NOMO-1 (cell line): ENCODE data around the gene ZBTB45.
A peak's percentile ranks its signal among the peaks of the same experiment; 100 is the strongest.
"Not testable (repeated sequence)": the region's sequence is repeated elsewhere in the genome, so short reads cannot be mapped to it uniquely, and the experiment has no call there.

Experiments used
- DNase-seq, 2 experiments: peaks; one replicate each; lab custom pipeline; 2025; ENCODE audit not compliant: unreplicated experiment in 2 of 2; lab: John Stamatoyannopoulos, UW

Gene ZBTB45

DNA sequence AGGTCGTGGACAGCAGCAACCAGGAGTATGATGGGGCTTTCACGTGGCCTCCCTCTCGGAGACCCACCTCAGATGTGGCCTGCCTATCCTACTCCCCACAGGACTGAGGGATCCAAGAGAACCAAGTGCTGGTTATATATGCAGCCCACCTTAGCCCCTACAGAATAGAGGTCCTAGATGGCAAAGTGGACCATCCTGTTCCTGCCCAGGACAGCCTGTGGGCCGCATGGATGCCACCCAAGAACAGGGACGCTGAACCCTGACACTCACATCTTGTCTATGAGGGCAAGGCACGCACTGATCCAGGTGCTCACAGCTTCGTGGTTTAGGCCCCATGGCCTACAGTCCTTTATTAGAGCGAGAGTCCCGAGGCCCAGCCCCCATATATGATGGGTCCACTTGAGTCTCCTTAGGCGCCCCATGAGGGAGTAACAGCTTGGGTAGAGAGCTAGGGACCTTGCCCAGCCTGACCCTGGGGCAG is 6.4 kb downstream of the ZBTB45 start:
- DNase-seq, result no peak

DNA sequence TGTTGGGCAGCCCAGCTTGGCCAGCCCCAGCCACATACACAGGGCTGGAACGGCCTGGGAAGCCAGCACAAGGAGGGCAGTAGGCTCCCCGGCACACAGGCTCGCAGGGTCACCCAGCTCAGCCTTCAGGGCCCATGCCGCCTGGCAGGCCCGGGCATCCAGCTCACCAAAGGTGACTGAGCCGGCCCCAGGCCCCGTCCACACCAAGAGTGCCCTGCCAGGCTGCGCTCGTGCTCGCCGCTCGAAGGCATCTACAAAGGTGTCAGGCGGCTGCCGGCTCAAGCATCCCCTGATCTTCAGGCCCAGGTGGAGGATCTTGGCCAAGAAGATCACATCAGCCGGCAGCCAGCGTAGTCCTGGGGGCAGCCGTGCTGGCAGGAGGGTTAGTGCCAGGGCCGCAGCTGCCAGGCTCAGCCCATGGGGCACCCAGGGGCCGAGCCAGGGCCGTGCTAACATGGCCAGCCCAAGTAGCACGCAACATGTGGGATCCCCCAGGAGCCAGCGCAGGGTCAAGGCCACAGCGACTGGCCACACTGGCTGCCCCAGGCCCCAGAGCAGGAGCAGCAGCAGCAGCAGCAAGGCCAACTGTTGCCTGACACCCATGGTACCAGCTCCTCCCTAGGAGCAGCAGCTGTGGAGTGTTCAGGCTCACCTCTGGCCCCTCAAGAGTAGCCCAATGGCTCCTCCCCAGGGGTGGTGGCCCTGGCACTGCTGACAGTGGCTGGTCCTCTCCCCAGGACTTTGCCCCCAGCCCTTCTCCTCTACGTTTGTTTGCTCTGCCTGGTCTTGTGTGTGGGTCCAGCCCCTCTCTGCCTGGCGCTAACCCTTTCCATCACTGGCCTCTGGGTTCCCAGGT is 8.0 kb downstream of the ZBTB45 start, which contains the start of gene SLC27A5:
SLC27A5 (minus strand) TSS at position 640 of the 856 bp plus-strand sequence; CDS start at position 603, 37 bp downstream.
- DNase-seq, result no peak

DNA sequence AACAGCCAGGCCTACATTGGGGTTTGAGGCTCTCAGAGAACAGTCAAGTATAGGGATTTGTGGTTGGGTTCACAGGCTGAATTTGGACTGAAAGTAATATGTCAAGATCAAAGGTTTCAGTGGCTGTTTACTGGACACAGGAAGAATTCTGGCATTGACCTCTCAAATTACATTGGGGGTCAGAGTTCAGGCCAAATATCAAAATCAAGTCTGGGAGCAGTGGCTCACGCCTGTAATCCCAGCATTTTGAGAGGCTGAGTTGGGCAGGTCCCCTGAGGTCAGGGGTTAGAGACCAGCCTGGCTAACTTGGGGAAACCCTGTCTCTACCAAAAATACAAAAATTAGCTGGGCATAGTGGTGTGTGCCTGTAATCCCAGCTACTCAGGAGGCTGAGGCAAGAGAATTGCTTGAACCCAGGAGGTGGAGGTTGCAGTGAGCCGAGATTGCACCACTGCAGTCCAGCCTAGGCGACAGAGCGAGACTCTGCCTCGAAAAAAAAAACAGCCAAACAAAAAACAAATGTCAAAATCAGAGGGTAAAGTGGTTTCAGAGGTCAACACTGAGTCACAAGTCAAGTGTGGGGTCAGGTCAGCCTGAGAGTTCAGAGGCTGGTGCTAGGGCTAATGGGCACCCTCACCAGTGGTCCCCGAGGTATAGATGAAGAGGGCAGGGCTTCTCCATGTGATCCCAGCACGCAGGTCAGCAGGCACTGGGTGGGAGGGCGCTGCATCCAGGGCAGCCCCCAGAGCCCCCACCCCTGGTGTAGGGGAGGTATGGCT is 9.3 kb downstream of the ZBTB45 start:
- DNase-seq, result no peak

DNA sequence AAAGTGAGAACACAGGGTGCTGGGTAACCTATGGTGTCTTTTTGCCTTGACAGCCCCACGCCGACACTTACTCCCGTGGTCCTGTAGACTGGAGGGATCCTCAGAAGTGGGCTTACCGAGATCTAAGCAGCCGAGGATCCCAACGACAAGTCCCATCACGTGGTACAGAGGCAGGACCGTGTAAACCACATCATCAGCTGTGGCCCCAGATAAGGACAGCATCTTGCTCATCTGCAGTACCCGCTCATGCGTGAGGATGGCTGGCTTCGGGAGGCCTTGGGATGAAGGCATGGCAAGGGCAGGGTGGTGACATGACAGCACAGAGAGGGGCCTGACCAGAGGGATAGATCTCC is 9.9 kb downstream of the ZBTB45 start:
- no peak for DNase-seq

DNA sequence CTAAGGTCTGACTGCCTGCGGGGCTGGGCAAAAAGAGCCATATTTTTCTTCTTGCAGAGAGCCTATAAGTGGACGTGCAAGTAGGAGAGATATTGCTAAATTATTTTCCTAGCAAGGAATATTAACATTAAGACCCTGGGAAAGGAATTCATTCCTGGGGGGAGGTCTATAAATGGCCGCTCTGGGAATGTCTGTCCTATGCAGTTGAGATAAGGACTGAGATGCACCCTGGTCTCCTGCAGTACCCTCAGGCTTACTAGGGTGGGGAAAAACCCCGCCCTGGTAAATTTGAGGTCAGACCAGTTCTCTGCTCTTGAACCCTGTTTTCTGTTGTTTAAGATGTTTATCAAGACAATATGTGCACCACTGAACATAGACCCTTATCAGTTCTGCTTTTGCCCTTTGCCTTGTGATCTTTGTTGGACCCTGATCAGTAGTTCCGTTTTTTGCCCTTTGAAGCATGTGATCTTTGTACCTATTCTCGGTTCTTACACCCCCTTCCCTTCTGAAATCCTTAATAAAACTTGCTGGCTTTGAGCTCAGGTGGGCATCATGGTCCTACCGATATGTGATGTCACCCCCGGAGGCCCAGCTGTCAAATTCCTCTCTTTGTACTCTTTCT is 11.9 kb downstream of the ZBTB45 start:
- DNase-seq, result not testable (repeated sequence)

DNA sequence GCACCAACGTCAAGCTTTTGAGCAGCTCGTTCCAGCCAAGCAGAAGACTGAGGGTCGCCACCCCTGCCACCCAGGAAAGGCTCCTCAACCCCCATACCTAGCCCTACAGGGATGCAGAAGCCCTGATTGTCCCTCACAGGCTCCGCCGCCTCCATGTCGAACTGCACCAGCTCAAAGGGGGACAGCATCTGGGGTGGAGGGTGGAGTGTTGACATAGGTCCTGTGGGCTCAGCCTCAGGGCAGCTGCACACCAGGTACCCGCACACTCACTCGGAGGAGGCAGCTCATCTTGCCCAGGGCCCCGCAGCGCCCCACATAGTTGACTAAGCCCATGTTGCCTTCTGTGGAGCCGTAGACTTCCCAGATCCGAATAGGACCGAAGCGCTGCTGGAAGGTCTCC is 19.4 kb downstream of the ZBTB45 start:
- no peak for DNase-seq

DNA sequence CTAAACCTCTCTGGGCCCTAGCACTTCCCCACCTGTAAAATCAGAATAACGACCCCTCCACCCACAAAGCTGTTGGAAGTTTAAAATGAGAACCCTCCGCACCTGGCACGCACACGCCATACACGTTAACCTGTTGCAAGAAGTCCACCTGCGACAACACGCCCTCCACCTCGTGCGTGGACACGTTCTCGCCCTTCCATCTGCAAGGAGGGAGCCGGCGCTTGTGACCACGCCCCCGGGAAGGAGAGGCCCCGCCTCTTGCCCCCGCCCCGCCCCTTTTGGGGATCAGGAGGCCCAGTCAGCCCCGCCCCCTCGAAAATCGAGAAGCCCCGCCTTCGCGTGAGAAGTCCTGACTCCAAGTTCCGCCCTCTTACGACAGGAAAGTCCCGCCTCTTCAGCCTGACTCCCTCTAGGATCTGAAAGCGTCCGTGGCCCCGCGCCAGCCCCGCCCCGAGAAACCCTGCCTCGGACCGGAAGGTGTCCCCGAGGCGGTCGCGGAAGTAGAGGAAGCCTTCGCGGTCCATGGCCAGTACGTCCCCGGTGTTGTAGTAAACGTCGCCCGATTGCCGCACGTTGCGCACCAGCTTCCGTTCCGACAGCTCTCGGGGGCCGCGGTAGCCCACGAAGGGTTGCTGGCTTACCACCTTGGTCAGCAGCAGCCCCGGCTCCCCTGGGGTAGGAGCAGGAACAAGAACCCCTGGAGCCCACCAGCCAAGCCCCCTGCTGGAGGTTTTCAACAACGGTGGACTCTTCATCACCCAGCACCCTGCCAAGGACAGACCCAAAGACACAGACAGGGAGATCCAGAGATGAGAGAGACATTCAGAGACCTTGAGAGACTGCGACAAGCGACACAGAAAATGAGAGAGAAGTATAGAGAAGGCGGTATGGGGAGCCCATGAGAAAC is 20.3 kb downstream of the ZBTB45 start:
- DNase-seq, result peak; percentile 93 to 96

DNA sequence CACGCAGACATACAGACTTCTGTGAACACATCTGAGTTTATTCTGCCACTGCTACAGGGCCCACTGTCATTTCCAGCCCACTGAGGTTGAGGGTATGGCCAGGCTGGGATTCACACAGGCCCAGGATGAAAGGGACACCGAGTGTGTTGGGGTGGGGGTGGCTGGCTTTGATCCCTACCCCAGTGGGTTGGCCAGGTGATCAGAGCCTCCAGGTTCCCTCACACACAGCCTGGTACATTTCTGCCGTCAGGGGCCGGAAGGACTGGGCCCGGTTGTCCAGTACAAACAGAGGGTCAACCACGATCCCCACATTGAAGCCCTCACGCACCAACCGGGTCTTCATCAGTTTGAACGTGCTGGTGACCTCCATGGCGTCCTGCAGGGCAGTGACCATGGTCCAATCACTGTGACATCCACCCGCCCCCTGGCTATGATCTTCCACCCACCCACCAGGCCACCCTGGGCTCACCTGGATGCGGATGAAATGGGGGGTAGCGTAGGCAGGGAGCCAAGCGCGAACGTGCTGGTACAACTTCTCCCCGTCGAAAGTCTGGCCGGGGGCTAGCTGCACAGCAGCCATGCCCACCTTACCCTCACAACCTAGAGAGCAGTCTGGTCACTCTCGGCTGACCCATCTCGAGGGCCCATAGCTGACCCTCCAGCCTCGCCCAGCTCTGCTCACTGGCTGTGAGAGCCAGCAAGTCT is 21.1 kb downstream of the ZBTB45 start:
- DNase-seq, result no peak

DNA sequence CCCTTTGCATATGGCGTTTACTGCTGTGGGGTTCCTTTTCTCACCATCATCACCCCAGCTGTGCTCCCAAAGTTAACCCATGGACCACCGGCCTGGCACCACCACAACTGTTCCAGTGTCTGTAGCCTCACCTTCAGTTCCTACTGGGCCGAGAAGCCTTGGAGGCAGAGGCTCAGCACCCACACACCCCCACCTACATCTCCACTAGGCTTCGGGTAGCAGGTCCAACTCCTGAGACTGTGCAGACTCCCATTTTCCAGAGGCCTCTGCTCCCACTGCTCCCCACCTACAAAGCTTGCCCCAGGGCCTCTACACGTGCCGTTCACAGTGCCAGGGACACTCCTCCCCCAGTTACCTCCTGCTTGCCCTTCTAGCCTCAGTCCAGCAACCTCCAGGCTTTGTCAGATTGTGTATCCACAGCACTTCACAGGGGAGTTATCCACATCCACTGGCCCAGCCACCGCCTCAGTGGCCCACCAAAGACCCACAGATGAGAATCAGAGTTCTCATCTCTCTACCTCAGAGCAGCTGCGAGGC is 21.9 kb downstream of the ZBTB45 start:
- no peak for DNase-seq

DNA sequence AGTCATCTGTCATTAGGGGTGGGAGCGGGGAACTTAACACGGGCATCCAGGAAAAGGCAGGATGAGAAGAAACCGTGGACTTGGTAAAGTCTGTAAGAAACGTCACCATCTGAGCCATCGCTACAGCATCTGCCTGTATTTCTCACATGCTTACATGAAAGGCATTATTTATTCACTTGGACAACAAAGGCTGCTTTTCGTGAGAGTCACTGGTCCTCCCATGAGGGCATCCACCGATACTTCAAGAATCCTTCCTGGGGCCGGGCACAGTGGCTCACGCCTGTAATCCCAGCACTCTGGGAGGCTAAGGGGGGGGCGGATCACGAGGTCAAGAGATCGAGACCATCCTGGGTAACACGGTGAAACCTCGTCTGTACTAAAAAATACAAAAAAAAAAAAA is 27.3 kb downstream of the ZBTB45 start:
- no peak for DNase-seq

DNA sequence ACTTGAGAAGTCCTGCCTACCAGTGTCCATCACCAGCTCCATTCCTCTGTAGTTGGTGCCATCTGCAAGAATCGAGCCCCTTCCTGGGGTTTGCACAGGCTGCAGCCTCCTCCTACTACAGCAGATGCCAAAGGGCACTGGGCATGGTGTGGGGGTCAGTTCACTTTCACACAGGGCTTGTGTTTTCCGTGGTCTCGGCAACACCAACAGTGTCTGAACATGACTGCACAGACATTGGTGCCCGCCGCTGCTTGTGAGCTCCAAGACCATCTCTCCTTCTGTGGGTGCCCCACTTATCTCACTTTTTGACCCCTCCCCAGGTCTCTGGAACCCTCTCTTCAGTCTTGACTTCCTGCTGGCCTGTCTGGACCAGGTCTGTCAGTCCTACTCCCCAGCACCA is 28.2 kb downstream of the ZBTB45 start:
- no peak for DNase-seq

DNA sequence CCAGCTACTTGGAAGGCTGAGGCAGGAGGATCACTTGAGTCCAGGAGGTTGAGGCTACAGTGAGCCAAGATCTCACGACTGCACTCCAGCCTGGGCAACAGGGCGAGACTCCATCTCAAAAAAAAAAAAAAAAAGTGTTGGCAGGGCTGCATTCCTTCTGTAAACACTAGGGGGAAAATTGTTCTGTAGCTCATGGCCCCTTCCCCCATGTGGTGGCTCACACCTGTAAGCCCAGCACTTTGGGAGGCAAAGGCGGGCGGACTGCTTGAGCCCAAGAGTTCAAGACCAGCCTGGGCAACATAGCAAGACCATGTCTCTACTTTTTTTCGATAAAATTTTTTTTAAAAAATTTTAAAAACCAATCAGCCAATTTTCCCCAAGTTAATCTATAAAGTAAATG is 35.3 kb downstream of the ZBTB45 start:
- not testable (repeated sequence) for DNase-seq

DNA sequence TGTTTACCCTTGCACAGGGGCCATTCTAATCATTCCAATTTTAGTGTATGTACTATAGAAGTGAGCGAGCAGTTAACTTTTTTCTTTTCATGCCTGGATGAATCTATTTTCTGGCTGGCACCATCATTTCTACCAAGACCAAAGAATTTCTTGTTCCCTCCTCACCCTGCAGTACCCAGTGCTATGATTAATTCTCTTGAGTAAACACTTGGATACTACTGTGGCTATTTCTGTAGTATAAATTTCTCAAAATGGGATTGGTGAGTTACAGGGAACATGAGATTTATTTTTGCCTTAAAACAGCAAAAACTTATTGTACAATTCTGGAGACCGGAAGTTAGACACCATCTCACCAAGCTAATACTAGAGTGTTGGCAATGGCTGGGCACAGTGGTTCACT is 35.8 kb downstream of the ZBTB45 start:
- no peak for DNase-seq

DNA sequence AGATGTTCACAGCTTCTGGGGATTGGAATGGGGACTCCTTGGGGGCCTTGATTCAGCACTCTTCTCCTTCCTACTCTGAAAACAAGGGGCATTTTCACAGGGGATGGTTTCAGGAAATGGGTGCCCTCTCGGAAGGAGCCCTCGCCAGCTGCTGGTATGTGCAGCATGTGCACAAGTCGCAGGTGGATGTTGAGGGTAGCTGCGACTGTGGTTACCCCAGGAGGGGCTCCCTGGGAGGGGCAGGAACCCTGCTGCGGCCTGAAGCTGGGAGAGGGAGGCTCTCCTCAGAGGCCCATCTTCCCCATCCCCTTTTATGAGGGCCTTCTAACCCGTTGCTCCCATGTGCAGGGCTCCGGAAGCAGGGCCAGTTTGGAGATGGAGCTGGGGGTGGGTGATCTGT is 37.2 kb downstream of the ZBTB45 start:
- no peak for DNase-seq

DNA sequence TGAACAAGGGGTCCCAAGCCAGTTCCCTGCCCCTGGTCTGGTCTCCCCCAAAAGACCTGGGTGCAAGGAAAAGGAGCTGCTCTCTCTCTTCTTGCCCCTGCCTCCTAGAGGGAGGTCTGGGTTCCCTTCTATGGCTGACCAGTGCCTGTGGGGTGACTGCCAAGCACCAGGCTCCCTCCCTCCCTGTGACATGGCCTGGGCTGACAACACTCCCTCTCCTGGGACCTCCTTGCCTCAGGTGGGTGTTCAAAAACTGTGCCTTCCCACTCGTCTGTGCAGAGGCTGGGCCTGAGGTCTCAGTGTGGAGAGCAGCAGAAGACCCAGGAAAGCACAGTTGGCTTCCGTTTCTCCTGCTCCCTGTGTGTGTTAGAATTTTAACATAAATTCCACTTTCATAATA is 38.8 kb downstream of the ZBTB45 start:
- DNase-seq, result no peak

DNA sequence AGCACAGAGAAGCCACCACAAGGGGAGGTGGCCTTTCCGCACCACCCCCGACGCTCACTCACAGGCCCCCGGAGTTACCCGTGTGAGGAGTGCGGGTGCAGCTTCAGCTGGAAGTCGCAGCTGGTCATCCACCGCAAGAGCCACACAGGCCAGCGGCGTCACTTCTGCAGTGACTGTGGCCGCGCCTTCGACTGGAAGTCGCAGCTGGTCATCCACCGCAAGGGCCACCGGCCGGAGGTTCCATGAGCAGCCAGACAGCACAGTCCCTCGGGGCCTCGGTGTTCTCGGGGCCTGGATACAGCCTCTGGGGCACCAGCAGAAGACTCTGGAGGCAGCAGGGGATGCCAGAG is 39.2 kb downstream of the ZBTB45 start:
- DNase-seq, result no peak

DNA sequence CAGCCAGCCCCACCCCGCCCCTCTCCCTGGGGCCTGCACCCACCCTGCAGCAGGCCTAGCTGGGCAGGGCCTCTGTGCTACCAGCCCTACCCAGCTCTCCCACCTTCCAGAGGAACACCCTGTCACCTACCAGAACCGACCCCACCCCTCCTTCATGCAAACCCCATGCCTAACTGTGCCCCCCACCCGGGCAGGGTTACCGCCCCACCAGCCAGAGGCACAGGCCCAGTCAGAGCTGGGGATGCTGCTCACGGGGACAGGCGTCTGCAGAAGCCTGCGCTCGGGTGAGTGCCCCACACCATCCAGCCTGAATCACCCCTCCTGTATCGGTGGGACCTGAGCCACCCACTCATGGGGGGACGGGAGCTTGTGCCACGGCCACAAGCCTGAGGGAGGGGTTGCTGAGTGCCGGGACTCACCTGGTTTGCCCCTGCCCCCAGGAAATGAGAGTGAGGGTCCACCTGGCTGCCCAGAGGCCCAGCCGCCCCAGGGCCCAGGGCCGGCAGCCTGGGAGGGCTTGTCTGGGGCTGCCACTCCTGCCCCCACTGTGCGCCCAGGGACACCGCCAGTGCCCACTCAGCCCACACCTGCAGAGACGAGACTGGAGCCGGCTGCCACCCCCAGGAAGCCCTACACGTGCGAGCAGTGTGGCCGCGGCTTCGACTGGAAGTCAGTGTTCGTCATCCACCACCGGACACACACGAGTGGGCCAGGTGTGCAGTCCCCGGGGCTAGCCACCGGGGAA is 39.7 kb downstream of the ZBTB45 start:
- no peak for DNase-seq

DNA sequence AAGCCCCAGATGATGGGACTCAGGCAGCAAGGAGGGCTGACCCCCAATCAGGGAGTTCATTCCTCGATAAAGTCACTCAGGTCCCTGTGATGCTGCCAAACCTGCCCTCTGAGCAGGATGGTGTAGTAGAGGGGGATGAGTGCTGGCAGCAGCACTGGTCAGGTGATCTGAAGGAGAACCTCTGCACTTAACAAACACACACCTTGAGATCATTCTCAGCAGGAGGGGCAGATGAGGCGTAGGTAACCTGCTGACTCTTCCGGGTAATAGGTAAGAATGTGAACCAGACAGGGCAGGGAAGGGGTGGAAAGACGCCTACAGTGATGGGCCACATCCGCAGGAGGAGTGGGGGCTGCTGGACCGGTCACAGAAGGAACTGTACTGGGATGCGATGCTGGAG is 40.3 kb downstream of the ZBTB45 start:
- no peak for DNase-seq

DNA sequence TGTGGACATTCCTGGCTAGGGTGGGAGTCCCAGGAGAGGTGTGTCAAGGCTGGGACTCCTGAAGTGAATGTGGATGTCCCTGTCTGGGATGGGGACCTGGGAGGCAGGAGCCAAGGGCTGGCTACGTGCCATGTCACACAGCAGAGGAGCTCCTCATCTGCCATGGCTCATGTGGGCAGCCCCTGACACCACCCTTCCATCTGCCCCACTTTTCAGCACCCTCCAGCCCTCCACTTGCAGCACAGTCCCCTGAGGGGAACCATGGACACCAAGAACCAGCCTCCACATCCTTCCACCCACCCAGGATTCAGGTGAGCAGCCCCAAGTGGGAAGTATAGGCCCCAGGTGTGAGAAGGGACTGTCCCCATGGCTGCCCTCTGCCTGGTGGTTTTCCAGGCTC is 41.7 kb downstream of the ZBTB45 start:
- no peak for DNase-seq
